H1 (cell line): ENCODE measurements around the gene AOPEP. TPM values are rescaled to one million over a fixed set of nuclear protein-coding genes. Genes with fewer than 3 reads are reported as not detected.

Source experiments
- CTCF ChIA-PET: fragments of 300-600 bp; sonication (Branson Sonifier 250); formaldehyde crosslinking; loops from one replicate; lab custom pipeline; 2021; ENCODE audit not compliant: partially characterized antibody; lab: Charles Lee
- POLR2A ChIA-PET: fragments of 300-600 bp; sonication (Branson Sonifier 250); formaldehyde crosslinking; loops from one replicate; lab custom pipeline; 2021; ENCODE audit warnings: inconsistent platforms; ENCODE audit not compliant: partially characterized antibody; lab: Charles Lee
- DNase-seq, 2 experiments: peaks; one replicate each; pipeline versions ENCODE4 v3.0.0 to v3.0.0-alpha.2; 2010 to 2022; ENCODE audit warnings: low spot score in 2 of 2, low read depth in 1 of 2, mixed read lengths in 1 of 2
- FAIRE-seq: peaks from 2 replicates; lab custom pipeline; 2011; peaks lifted over from hg19 to GRCh38; lab: Jason Lieb, UNC
- H2AFZ ChIP-seq: 2 replicates; pipeline ENCODE4 v1.8.1; 2012; ENCODE audit warnings: low read length, inconsistent platforms
- H2AK5ac ChIP-seq: 2 replicates; pipeline ENCODE4 v1.6.1; 2013; ENCODE audit warnings: low read depth, low read length
- H2BK120ac ChIP-seq: replicated peaks from 2 replicates; pipeline ENCODE3; 2013; ENCODE audit warnings: low read depth, low read length, inconsistent platforms
- H2BK12ac ChIP-seq: 2 replicates; pipeline ENCODE4 v1.6.1; 2013; ENCODE audit warnings: low read depth, low read length
- H2BK15ac ChIP-seq: 2 replicates; pipeline ENCODE4 v1.6.1; 2013; ENCODE audit warnings: low read length
- H2BK20ac ChIP-seq: 2 replicates; pipeline ENCODE4 v1.6.1; 2013; ENCODE audit warnings: low read length
- H2BK5ac ChIP-seq: 2 replicates; pipeline ENCODE4 v1.6.1; 2013; ENCODE audit warnings: low read depth, low read length
- H3K14ac ChIP-seq: 2 replicates; pipeline ENCODE4 v1.6.1; 2013; ENCODE audit warnings: inconsistent platforms; ENCODE audit not compliant: insufficient read length
- H3K18ac ChIP-seq: 2 replicates; pipeline ENCODE4 v1.6.1; 2013; ENCODE audit warnings: low read length; ENCODE audit errors: extremely low read depth
- H3K23ac ChIP-seq: 2 replicates; pipeline ENCODE4 v1.6.1; 2013; ENCODE audit warnings: inconsistent platforms; ENCODE audit not compliant: insufficient read length
- H3K23me2 ChIP-seq: 2 replicates; pipeline ENCODE4 v1.6.1; 2013; ENCODE audit warnings: low read depth, low read length
- H3K27ac ChIP-seq: 2 replicates; pipeline ENCODE4 v1.6.1; 2011; ENCODE audit warnings: low read depth, low read length, inconsistent platforms
- H3K27me3 ChIP-seq, 4 experiments: replicated peaks in 1 of 4; 1 replicate in 1 of 4; 2 replicates in 3 of 4; pipeline versions ENCODE4 v1.6.1 to v1.8.1; 2011 to 2013; ENCODE audit warnings: low read length in 3 of 4, mild to moderate bottlenecking in 3 of 4, inconsistent platforms in 2 of 4, mixed read lengths in 2 of 4, moderate library complexity in 1 of 4; ENCODE audit not compliant: control insufficient read depth in 3 of 4, insufficient read depth in 3 of 4; ENCODE audit errors: extremely low read depth in 1 of 4
- H3K36me3 ChIP-seq, 4 experiments: 2 replicates each; pipeline versions ENCODE4 v1.6.1 to v1.8.1; 2011 to 2013; ENCODE audit warnings: mild to moderate bottlenecking in 4 of 4, low read length in 3 of 4, moderate library complexity in 2 of 4, control low read depth in 1 of 4, inconsistent platforms in 1 of 4; ENCODE audit not compliant: insufficient read depth in 4 of 4, control insufficient read depth in 2 of 4
- H3K4ac ChIP-seq: replicated peaks from 2 replicates; pipeline ENCODE3; 2013; ENCODE audit warnings: low read length, low read depth, mixed read lengths, inconsistent platforms; ENCODE audit not compliant: insufficient read length
- H3K4me1 ChIP-seq, 4 experiments: replicated peaks in 1 of 4; 1 replicate in 1 of 4; 2 replicates in 3 of 4; pipeline versions ENCODE4 v1.6.1 to v1.8.1; 2011 to 2013; ENCODE audit warnings: low read length in 3 of 4, inconsistent platforms in 2 of 4, mixed read lengths in 1 of 4; ENCODE audit not compliant: insufficient read depth in 4 of 4, control insufficient read depth in 3 of 4
- H3K4me2 ChIP-seq, 2 experiments: 2 replicates each; pipeline versions ENCODE4 v1.6.1 to v1.8.1; 2011 to 2013; ENCODE audit warnings: low read depth in 2 of 2, low read length in 2 of 2, control low read depth in 1 of 2, inconsistent platforms in 1 of 2, mild to moderate bottlenecking in 1 of 2; ENCODE audit not compliant: insufficient read depth in 1 of 2
- H3K4me3 ChIP-seq, 4 experiments: fragments of 200-600, 300-600 bp in 1 of 4; sonication (generic), shearing (Covaris generic), sonication (Bioruptor Twin) in 1 of 4; 2 replicates each; pipeline versions ENCODE4 v1.5.1 to v1.8.1; 2011 to 2016; ENCODE audit warnings: low read length in 4 of 4, low read depth in 3 of 4, control low read depth in 2 of 4, inconsistent platforms in 2 of 4, mild to moderate bottlenecking in 2 of 4, mixed read lengths in 1 of 4, moderate library complexity in 1 of 4; ENCODE audit not compliant: insufficient read depth in 2 of 4; ENCODE audit errors: extremely low read depth in 1 of 4
- H3K56ac ChIP-seq: replicated peaks from 2 replicates; pipeline ENCODE3; 2013; ENCODE audit warnings: low read depth, mild to moderate bottlenecking, mixed read lengths, low read length, inconsistent platforms; ENCODE audit not compliant: insufficient read length
- H3K79me1 ChIP-seq: 2 replicates; pipeline ENCODE4 v1.6.1; 2013; ENCODE audit warnings: low read depth, low read length, control low read depth
- H3K79me2 ChIP-seq, 2 experiments: 2 replicates each; pipeline versions ENCODE4 v1.6.1 to v1.8.1; 2012 to 2013; ENCODE audit warnings: low read length in 2 of 2, mild to moderate bottlenecking in 2 of 2, inconsistent platforms in 1 of 2; ENCODE audit not compliant: insufficient read depth in 2 of 2, control insufficient read depth in 1 of 2
- H3K9ac ChIP-seq, 4 experiments: replicated peaks in 1 of 4; 1 replicate in 1 of 4; 2 replicates in 3 of 4; pipeline versions ENCODE4 v1.6.1 to v1.8.1; 2011 to 2013; ENCODE audit warnings: low read depth in 3 of 4, low read length in 3 of 4, control low read depth in 2 of 4, mild to moderate bottlenecking in 2 of 4, moderate library complexity in 2 of 4, inconsistent platforms in 1 of 4; ENCODE audit errors: extremely low read depth in 1 of 4
- H3K9me3 ChIP-seq, 2 experiments: 2 replicates each; pipeline versions ENCODE4 v1.6.1 to v1.8.1; 2012 to 2013; ENCODE audit warnings: mild to moderate bottlenecking in 2 of 2, moderate library complexity in 2 of 2, control low read depth in 1 of 2, inconsistent platforms in 1 of 2, low read depth in 1 of 2, low read length in 1 of 2, mixed read lengths in 1 of 2; ENCODE audit not compliant: insufficient read depth in 2 of 2
- H4K20me1 ChIP-seq, 2 experiments: replicated peaks in 1 of 2; 2 replicates each; pipeline versions ENCODE3 to v1.8.1; 2011 to 2013; ENCODE audit warnings: inconsistent platforms in 2 of 2, low read length in 2 of 2, mild to moderate bottlenecking in 1 of 2; ENCODE audit not compliant: insufficient read depth in 2 of 2, control insufficient read depth in 1 of 2
- H4K5ac ChIP-seq: 2 replicates; pipeline ENCODE4 v1.6.1; 2013; ENCODE audit warnings: low read length, low read depth, mixed read lengths, inconsistent platforms; ENCODE audit not compliant: insufficient read length
- H4K8ac ChIP-seq: 2 replicates; pipeline ENCODE4 v1.8.0; 2013; ENCODE audit warnings: mild to moderate bottlenecking, moderate library complexity, low read length, inconsistent platforms; ENCODE audit not compliant: insufficient read depth; ENCODE audit errors: extremely low read depth
- H4K91ac ChIP-seq: replicated peaks from 2 replicates; pipeline ENCODE3; 2013; ENCODE audit warnings: low read length, mixed read lengths, inconsistent platforms; ENCODE audit not compliant: insufficient read length
- BRCA1 ChIP-seq: IDR thresholded peaks from 2 replicates; pipeline ENCODE4 v1.6.1; 2012; ENCODE audit warnings: low read depth, low read length, improper control_type of control experiment
- CREB1 ChIP-seq: IDR thresholded peaks from 2 replicates; pipeline ENCODE4 v1.6.1; 2012; ENCODE audit warnings: inconsistent platforms
- EGR1 ChIP-seq: IDR thresholded peaks from 2 replicates; pipeline ENCODE4 v1.6.1; 2011; ENCODE audit warnings: low read depth, low read length, borderline replicate concordance
- FOSL1 ChIP-seq: IDR thresholded peaks from 2 replicates; pipeline ENCODE4 v1.6.1; 2011; ENCODE audit warnings: mild to moderate bottlenecking, low read depth, low read length, moderate library complexity; ENCODE audit not compliant: insufficient read depth
- HDAC2 ChIP-seq, 2 experiments: fragments of 300-600 bp in 1 of 2; sonication (generic) in 1 of 2; IDR thresholded peaks; 2 replicates each; pipeline ENCODE4 v1.6.1; 2011 to 2012; ENCODE audit warnings: low read depth in 2 of 2, low read length in 2 of 2, mild to moderate bottlenecking in 2 of 2, moderate library complexity in 2 of 2, borderline replicate concordance in 1 of 2, inconsistent platforms in 1 of 2
- HDAC6 ChIP-seq: IDR thresholded peaks from one replicate; pipeline ENCODE4 v1.7.1; 2012; ENCODE audit warnings: low read depth, mild to moderate bottlenecking, inconsistent platforms, low read length, moderate library complexity
- JUN ChIP-seq: IDR thresholded peaks from 2 replicates; pipeline ENCODE4 v1.6.1; 2011; ENCODE audit warnings: low read depth, mild to moderate bottlenecking, improper control_type of control experiment, low read length
- RAD21 ChIP-seq, 2 experiments: IDR thresholded peaks in 1 of 2; conservative IDR thresholded peaks in 1 of 2; 2 replicates each; pipeline ENCODE4 v1.6.1; 2011; ENCODE audit warnings: low read depth in 2 of 2, low read length in 2 of 2, improper control_type of control experiment in 1 of 2, inconsistent platforms in 1 of 2, mild to moderate bottlenecking in 1 of 2, moderate library complexity in 1 of 2
- SAP30 ChIP-seq: fragments of 300-600 bp; sonication (generic); IDR thresholded peaks from 2 replicates; pipeline ENCODE4 v1.7.1; 2012; ENCODE audit warnings: low read length, moderate library complexity, mild to moderate bottlenecking, inconsistent platforms; ENCODE audit not compliant: insufficient read depth, insufficient replicate concordance
- SP1 ChIP-seq: IDR thresholded peaks from 2 replicates; pipeline ENCODE4 v1.6.1; 2011; ENCODE audit warnings: low read depth, low read length
- YY1 ChIP-seq: IDR thresholded peaks from 2 replicates; pipeline ENCODE4 v1.6.1; 2011; ENCODE audit warnings: low read depth, mild to moderate bottlenecking, low read length
- WGBS, 2 experiments: shearing (Covaris generic) in 1 of 2; methylation state at CpG; one replicate each; pipeline versions ENCODE4 v1.1.6 to v1.1.7; 2013 to 2015; ENCODE audit warnings: low lambda C conversion rate in 2 of 2, mixed read lengths in 2 of 2, inconsistent platforms in 1 of 2, low coverage in 1 of 2, missing lambda C conversion rate in 1 of 2; ENCODE audit not compliant: insufficient replicate concordance in 2 of 2, insufficient coverage in 1 of 2, insufficient read length in 1 of 2; ENCODE audit errors: extremely low coverage in 1 of 2, missing lambda C conversion rate in 1 of 2; 5-methylcytosine and 5-hydroxymethylcytosine counted together
- polyA plus RNA-seq, 7 experiments: library from polyadenylated mRNA; depleted of rRNA in 3 of 7; stranded (reverse) in 5 of 7; unstranded in 2 of 7; fragments of >200 nt in 5 of 7; fragments of 200-250 nt in 2 of 7; gene quantifications; 1 replicate in 5 of 7; 2 replicates in 1 of 7; 4 replicates in 1 of 7; pipeline versions ENCODE4 v1.2.1 to v1.2.3, GENCODE V29; 2011 to 2013; ENCODE audit warnings: missing spikeins in 2 of 7, mixed read lengths in 2 of 7
- total RNA-seq: library from RNA; stranded (reverse); fragmentation: NEBNext Ultra II Directional; extraction: Animal tissue kit (Norgen Biotek cat#: 25700); gene quantifications from 2 replicates; pipeline ENCODE4 v1.2.1, GENCODE V29; 2021

The AOPEP gene
- total and polyA plus RNA-seq, 2 of the 8 experiments (the other 6 are each of a cell fraction or from before 2014, with no cell fraction given), result 6.1 to 14.3 TPM

DNA sequence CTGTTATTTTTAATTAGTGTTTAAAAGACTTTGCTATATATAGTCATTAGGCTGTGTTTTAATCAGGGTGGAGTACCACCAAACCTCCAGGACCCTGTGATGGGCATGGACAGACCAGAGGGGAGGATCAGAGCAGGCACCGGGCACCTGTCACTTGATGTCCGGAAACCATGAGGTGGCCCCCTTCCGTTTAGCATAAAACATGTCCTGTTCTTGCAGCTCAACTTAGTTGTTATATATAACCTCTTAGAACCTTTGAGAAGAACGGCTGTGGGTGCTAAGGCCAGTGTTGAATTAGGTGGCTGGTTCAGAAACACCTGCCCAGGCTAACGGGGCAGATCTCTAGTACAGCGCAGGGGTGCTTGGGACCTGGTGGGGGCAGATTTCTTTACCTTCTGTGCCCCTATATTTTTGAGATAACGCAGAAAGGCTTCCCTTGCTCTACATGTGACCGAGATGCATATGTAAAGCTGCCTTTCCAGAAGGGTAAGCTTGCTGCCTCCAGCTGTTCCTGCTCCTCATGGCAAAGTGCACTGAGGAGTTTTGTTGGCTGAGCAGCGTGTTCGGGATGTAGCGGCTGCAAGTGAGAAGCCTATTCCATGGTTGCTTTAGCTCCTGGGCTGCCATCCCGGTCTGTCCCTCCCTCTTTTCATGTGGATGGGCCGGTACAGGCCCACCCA is 335.6 kb downstream of the AOPEP start:
- H3K14ac ChIP-seq, result no peak overlapping the region
- no peak overlapping the region for H2BK120ac ChIP-seq
- no peak overlapping the region for H2BK15ac ChIP-seq
- H3K79me2 ChIP-seq, result no peaks in the 10 kb centered on the region
- no peak overlapping the region for H4K5ac ChIP-seq
- 83% methylated on average over 13 of the region's 13 CpGs; no CpG with 5 or more reads in 1 of the 2 experiments for WGBS, 2 experiments
- CTCF ChIA-PET, result interaction anchor here (0.5 to 1.9 kb wide), 11 partner anchors 10 to 433 kb away, joined by 3 to 8 read pairs (median 3); no protein-coding TSS in a partner anchor
- peaks cover 1 to 10% (median 2%) of the 10 kb centered on the region in 4 experiments; a peak in 4 of 7 replicates for H3K4me1 ChIP-seq
- no peaks in the 10 kb centered on the region for H3K79me1 ChIP-seq
- H3K23ac ChIP-seq, result no peak overlapping the region
- no peak for DNase-seq
- no peak overlapping the region for H3K56ac ChIP-seq
- H3K9ac ChIP-seq, result no peak overlapping the region
- no peaks in the 10 kb centered on the region for H3K23me2 ChIP-seq
- no peaks in the 10 kb centered on the region; a peak in 1 of 7 replicates for H3K27me3 ChIP-seq
- H2BK5ac ChIP-seq, result no peak overlapping the region
- H2BK12ac ChIP-seq, result no peak overlapping the region
- H4K20me1 ChIP-seq, result no peaks in the 10 kb centered on the region
- no peak overlapping the region for H2AK5ac ChIP-seq
- no peaks in the 10 kb centered on the region for H3K9me3 ChIP-seq
- no peak for FAIRE-seq
- H3K4me2 ChIP-seq, result no peak overlapping the region
- H4K91ac ChIP-seq, result no peak overlapping the region
- TF ChIP-seq HDAC2 (IDR thresholded peaks at IDR 0.05; ENCODE audit: borderline replicate concordance in 1 of 2, low read depth in 2 of 2, low read length in 2 of 2) (no peak), HDAC6 (no peak), EGR1 (no peak), RAD21 (IDR thresholded peaks at IDR 0.05 in 1 of 2, conservative IDR thresholded peaks at IDR 0.05 in 1 of 2; ENCODE audit: low read depth in 2 of 2, low read length in 2 of 2) (no peak), YY1 (no peak), SP1 (no peak), FOSL1 (no peak), BRCA1 (no peak), CREB1 (no peak), SAP30 (no peak), JUN (no peak)
- no peak overlapping the region for H3K4ac ChIP-seq
- no peak overlapping the region for H4K8ac ChIP-seq
- H2AFZ ChIP-seq, result no peak overlapping the region
- H3K27ac ChIP-seq, result no peak overlapping the region
- no peaks in the 10 kb centered on the region for H3K36me3 ChIP-seq
- no peak overlapping the region for H3K4me3 ChIP-seq
- no peak overlapping the region for H3K18ac ChIP-seq
- POLR2A ChIA-PET, result interaction anchor here (0.9 kb wide), 1 partner anchor 416 kb away, joined by 3 read pairs; no protein-coding TSS in a partner anchor
- H2BK20ac ChIP-seq, result no peak overlapping the region
